8988T (cell line): ENCODE data around the gene CHD3.
A peak's percentile ranks its signal among the peaks of the same experiment; 100 is the strongest.

Experiments used
- DNase-seq: peaks from one replicate; pipeline ENCODE4 v3.0.0; 2011

Gene CHD3

GRCh38 chr17:7888184-7888920 is at the start of gene CHD3:
Gene CHD3 (plus strand): TSS chr17:7888789. CDS start chr17:7889001, 212 bp downstream.
- no peak for DNase-seq

GRCh38 chr17:7839190-7839875 is 49.3 kb upstream of the CHD3 start:
- DNase-seq, result no peak

GRCh38 chr17:7839876-7840261 is 48.7 kb upstream of the CHD3 start:
- peak; percentile 57 for DNase-seq

GRCh38 chr17:7840441-7840840 is 48.1 kb upstream of the CHD3 start:
- DNase-seq, result no peak

- DNase-seq, result no peak
Observed at GRCh38 chr17:7840875-7841274, 47.7 kb upstream of the CHD3 start.

GRCh38 chr17:7841396-7841914 is 47.1 kb upstream of the CHD3 start:
- DNase-seq, result peak; percentile 74

GRCh38 chr17:7841915-7842379 is 46.6 kb upstream of the CHD3 start:
- peak; percentile 77 for DNase-seq

- DNase-seq, result peak; percentile 43
Observed at GRCh38 chr17:7842380-7843256, 46.0 kb upstream of the CHD3 start.

GRCh38 chr17:7843257-7843535 is 45.4 kb upstream of the CHD3 start:
- no peak for DNase-seq

GRCh38 chr17:7843536-7844291 is 44.9 kb upstream of the CHD3 start:
- DNase-seq, result peak; percentile 72

- DNase-seq, result peak; percentile 85
Observed at GRCh38 chr17:7844292-7845154, 44.1 kb upstream of the CHD3 start.

- DNase-seq, result no peak
Observed at GRCh38 chr17:7845359-7846062, 43.1 kb upstream of the CHD3 start.

- DNase-seq, result no peak
Observed at GRCh38 chr17:7846063-7846735, 42.4 kb upstream of the CHD3 start.

- DNase-seq, result no peak
Observed at GRCh38 chr17:7846765-7847661, 41.6 kb upstream of the CHD3 start.

- no peak for DNase-seq
Observed at GRCh38 chr17:7848131-7848579, 40.4 kb upstream of the CHD3 start.

- no peak for DNase-seq
Observed at GRCh38 chr17:7848739-7849129, 39.9 kb upstream of the CHD3 start.

GRCh38 chr17:7849130-7849750 is 39.3 kb upstream of the CHD3 start:
- no peak for DNase-seq

GRCh38 chr17:7849751-7850504 is 38.7 kb upstream of the CHD3 start:
- DNase-seq, result no peak
